DND-41 (cell line): ENCODE results near the gene ELOVL6.

Experiments
- ATAC-seq: fragments of 200-7000 bp; cut with Tn5 transposase; 3 replicates; pipeline ENCODE4 v1.9.1; 2021; ENCODE audit warnings: low read depth; ENCODE audit not compliant: insufficient read depth
- DNase-seq: peaks from one replicate; pipeline ENCODE4 v3.0.0-alpha.2; 2020
- H2AFZ ChIP-seq: 2 replicates; pipeline ENCODE4 v1.6.0; 2012; ENCODE audit warnings: low read depth, low read length
- H3K27ac ChIP-seq: 2 replicates; pipeline ENCODE4 v1.5.1; 2012; ENCODE audit warnings: low read length, inconsistent platforms
- H3K27me3 ChIP-seq: fragments of 200-600 bp; sonication (generic); 2 replicates; pipeline ENCODE4 v1.6.0; 2012; ENCODE audit warnings: low read length, mild to moderate bottlenecking, inconsistent platforms; ENCODE audit not compliant: insufficient read depth, poor library complexity
- H3K36me3 ChIP-seq: 2 replicates; pipeline ENCODE4 v1.5.1; 2012; ENCODE audit warnings: low read length, inconsistent platforms; ENCODE audit not compliant: insufficient read depth
- H3K4me1 ChIP-seq: 2 replicates; pipeline ENCODE4 v1.5.1; 2012; ENCODE audit warnings: mild to moderate bottlenecking, low read length; ENCODE audit not compliant: insufficient read depth
- H3K4me2 ChIP-seq: 2 replicates; pipeline ENCODE4 v1.6.0; 2012; ENCODE audit warnings: mild to moderate bottlenecking, moderate library complexity, low read length, inconsistent platforms; ENCODE audit not compliant: insufficient read depth
- H3K4me3 ChIP-seq, 2 experiments: fragments of 200-600 bp in 1 of 2; shearing (Covaris generic) in 1 of 2; 2 replicates each; pipeline ENCODE4 v1.5.1; 2012 to 2016; ENCODE audit warnings: inconsistent platforms in 2 of 2, low read length in 2 of 2, mild to moderate bottlenecking in 2 of 2, low read depth in 1 of 2, moderate library complexity in 1 of 2
- H3K79me2 ChIP-seq: 2 replicates; pipeline ENCODE4 v1.6.0; 2012; ENCODE audit warnings: low read length, inconsistent platforms; ENCODE audit not compliant: insufficient read depth
- H3K9ac ChIP-seq: 2 replicates; pipeline ENCODE4 v1.6.0; 2012; ENCODE audit warnings: low read depth, mild to moderate bottlenecking, inconsistent platforms, low read length, moderate library complexity
- H3K9me3 ChIP-seq: 2 replicates; pipeline ENCODE4 v1.5.1; 2012; ENCODE audit warnings: low read length, moderate library complexity, mild to moderate bottlenecking, inconsistent platforms; ENCODE audit not compliant: insufficient read depth, severe bottlenecking
- H4K20me1 ChIP-seq: 2 replicates; pipeline ENCODE4 v1.6.0; 2012; ENCODE audit warnings: low read length; ENCODE audit not compliant: insufficient read depth
- EZH2 ChIP-seq: IDR thresholded peaks from 3 replicates; pipeline ENCODE4 v1.6.1; 2012; ENCODE audit warnings: borderline replicate concordance, low read depth, mild to moderate bottlenecking, moderate library complexity, low read length, inconsistent platforms; ENCODE audit not compliant: severe bottlenecking
- TF ChIP-seq, protein P1 (sequence below): IDR thresholded peaks from 2 replicates; pipeline ENCODE4 v1.5.1; 2012; ENCODE audit warnings: borderline replicate concordance, low read length, moderate library complexity, mild to moderate bottlenecking; ENCODE audit not compliant: poor library complexity, severe bottlenecking; ENCODE audit errors: extremely low read depth

ELOVL6 gene

DNA sequence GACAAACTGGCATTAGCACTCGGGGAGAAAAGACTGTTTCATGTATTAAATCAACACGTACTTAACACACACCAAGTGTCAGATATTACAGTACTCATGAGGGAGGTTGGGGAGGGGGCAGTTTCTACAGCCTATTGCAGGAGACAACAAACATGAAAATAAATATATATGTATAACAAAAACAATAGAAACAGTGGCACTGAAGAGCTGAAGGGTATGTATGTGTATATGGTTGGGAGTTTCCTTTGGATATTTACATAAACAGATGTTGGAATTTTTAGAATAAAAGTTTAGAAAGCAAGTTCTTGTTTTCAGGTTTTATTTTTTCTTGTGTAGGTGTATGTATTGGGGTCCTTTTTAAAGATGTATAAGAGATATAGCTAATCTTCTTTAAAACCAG, 133.5 kb downstream of the ELOVL6 start:
- 0 out of 2 replicates have a peak, but pooled peaks cover 3% of the 10 kb centered on the region for H3K79me2 ChIP-seq
- no peak for DNase-seq
- H3K4me2 ChIP-seq = no peak overlapping the region
- H3K4me3 ChIP-seq = no peak overlapping the region
- H3K9me3 ChIP-seq = no peaks in the 10 kb centered on the region
- TF ChIP-seq EZH2 = no peak
- no peak overlapping the region for H2AFZ ChIP-seq
- H3K9ac ChIP-seq = no peak overlapping the region
- H3K27ac ChIP-seq = no peak overlapping the region
- ATAC-seq = no peak
- peaks cover 13% of the 10 kb centered on the region for H3K4me1 ChIP-seq
- H4K20me1 ChIP-seq = no peaks in the 10 kb centered on the region
- H3K36me3 ChIP-seq = no peaks in the 10 kb centered on the region
- H3K27me3 ChIP-seq = no peaks in the 10 kb centered on the region

DNA sequence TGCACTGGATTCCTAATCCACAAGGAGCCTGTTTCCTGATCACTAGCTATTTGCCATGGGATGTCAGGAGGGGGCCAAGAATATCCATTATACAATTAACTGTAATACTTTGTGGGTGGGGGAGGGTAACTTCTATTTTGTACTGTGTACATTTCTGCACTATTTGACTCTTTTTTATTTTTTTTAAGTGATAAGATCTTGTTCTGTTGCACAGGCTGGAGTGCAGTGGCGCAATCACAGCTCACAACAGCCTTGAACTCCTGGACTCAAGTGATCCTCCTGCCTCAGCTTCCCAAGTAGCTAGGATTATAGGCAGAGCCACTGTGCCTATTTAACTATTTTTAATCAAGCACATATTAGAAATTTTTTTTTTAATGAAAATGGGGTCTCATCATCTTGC, 134.1 kb downstream of the ELOVL6 start:
- DNase-seq (no peak), ATAC-seq (no peak)
- no peaks in the 10 kb centered on the region for H4K20me1 ChIP-seq
- H3K9me3 ChIP-seq = no peaks in the 10 kb centered on the region
- H3K4me1 ChIP-seq = peaks cover 20% of the 10 kb centered on the region
- no peaks in the 10 kb centered on the region for H3K79me2 ChIP-seq
- H2AFZ ChIP-seq = no peak overlapping the region
- H3K27ac ChIP-seq = no peak overlapping the region
- H3K9ac ChIP-seq = no peak overlapping the region
- H3K36me3 ChIP-seq = no peaks in the 10 kb centered on the region
- TF ChIP-seq EZH2 = no peak
- TF ChIP-seq, protein P1, sequence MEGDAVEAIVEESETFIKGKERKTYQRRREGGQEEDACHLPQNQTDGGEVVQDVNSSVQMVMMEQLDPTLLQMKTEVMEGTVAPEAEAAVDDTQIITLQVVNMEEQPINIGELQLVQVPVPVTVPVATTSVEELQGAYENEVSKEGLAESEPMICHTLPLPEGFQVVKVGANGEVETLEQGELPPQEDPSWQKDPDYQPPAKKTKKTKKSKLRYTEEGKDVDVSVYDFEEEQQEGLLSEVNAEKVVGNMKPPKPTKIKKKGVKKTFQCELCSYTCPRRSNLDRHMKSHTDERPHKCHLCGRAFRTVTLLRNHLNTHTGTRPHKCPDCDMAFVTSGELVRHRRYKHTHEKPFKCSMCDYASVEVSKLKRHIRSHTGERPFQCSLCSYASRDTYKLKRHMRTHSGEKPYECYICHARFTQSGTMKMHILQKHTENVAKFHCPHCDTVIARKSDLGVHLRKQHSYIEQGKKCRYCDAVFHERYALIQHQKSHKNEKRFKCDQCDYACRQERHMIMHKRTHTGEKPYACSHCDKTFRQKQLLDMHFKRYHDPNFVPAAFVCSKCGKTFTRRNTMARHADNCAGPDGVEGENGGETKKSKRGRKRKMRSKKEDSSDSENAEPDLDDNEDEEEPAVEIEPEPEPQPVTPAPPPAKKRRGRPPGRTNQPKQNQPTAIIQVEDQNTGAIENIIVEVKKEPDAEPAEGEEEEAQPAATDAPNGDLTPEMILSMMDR = no peak
- no peaks in the 10 kb centered on the region for H3K27me3 ChIP-seq
- H3K4me2 ChIP-seq = no peak overlapping the region
- H3K4me3 ChIP-seq = no peak overlapping the region

DNA sequence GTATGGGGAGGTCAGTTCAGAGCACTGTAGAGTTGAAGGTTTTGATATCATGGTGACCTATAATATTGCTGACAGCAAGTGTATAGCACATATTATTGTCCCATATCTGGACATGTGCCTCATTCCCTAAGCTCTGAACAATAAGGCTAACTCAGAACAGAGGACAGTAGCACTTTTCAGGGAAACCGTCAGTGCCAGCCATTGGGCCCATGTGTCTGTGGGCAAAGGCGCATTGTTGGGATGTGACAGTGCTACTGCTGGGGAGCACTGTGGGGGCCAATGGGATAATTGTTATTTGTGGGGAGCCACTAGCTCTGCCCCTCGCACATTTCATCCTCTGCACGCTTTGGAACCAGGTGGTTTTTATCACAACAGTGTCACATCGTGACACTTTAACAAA, 136.2 kb downstream of the ELOVL6 start:
- no peak for TF ChIP-seq EZH2
- TF ChIP-seq, protein P1 = no peak
- Histone ChIP-seq H4K20me1 (no peaks in the 10 kb centered on the region), H3K4me3 (no peak overlapping the region), H3K27me3 (no peaks in the 10 kb centered on the region), H3K4me1 (peaks cover 20% of the 10 kb centered on the region), H3K4me2 (no peak overlapping the region), H3K27ac (no peak overlapping the region), H3K9ac (no peak overlapping the region), H2AFZ (no peak overlapping the region), H3K9me3 (no peaks in the 10 kb centered on the region), H3K36me3 (peaks cover 6% of the 10 kb centered on the region; the same call in 1 of the 2 replicates), H3K79me2 (no peaks in the 10 kb centered on the region)
- DNase-seq (no peak), ATAC-seq (no peak)

DNA sequence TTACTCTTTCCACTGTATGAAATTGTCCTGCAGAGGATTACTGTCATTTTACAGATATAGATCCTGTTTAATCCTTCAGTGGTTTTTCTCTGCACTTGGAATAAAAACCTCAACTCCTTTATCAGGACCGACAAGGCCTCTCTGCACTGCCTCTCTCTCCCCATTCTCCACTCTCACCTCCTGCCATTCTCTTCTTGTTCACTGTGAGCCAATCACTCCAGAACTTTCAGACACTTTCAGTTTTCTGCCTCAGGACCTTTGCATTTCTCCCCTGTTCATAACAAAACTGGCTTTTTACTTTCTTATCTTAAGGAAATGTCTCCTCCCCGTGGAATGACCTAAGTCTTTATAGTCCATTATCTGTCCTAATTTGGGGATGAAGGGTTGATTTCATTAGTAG, 137.3 kb downstream of the ELOVL6 start:
- Histone ChIP-seq H3K79me2 (no peaks in the 10 kb centered on the region), H4K20me1 (no peaks in the 10 kb centered on the region), H3K9ac (no peak overlapping the region), H3K36me3 (peaks cover 6% of the 10 kb centered on the region; the same call in 1 of the 2 replicates), H3K4me3 (no peak overlapping the region), H3K4me1 (peaks cover 20% of the 10 kb centered on the region), H3K27me3 (no peaks in the 10 kb centered on the region), H3K9me3 (no peaks in the 10 kb centered on the region), H3K4me2 (no peak overlapping the region), H2AFZ (no peak overlapping the region), H3K27ac (no peak overlapping the region)
- ATAC-seq = no peak
- no peak for DNase-seq
- TF ChIP-seq, protein P1 = no peak
- no peak for TF ChIP-seq EZH2
